SK-N-SH (cell line): ENCODE measurements around the gene RAB40C. TPM values are rescaled to one million over a fixed set of nuclear protein-coding genes. Genes with fewer than 3 reads are reported as not detected.

Experiments
- CTCF ChIA-PET: fragments of 300-600, 350-600 bp; formaldehyde crosslinking; extraction: SDS; loops from one replicate; lab custom pipeline; 2021; lab: Yijun Ruan, JAX
- POLR2A ChIA-PET: fragments of 350-600 bp; sonication (Branson Sonifier 250); formaldehyde crosslinking; extraction: SDS; loops from one replicate; lab custom pipeline; 2020; ENCODE audit warnings: antibody characterized with exemption, inconsistent platforms; lab: Yijun Ruan, JAX
- DNase-seq: peaks from one replicate; pipeline ENCODE4 v3.0.0; 2012
- H2AFZ ChIP-seq: fragments of 200-600 bp; sonication (generic); 2 replicates; pipeline ENCODE4 v1.8.1; 2016; ENCODE audit warnings: antibody characterized with exemption, mild to moderate bottlenecking, low read depth
- H3F3A ChIP-seq: fragments of 200-600 bp; sonication (generic); replicated peaks from 2 replicates; pipeline ENCODE3; 2016; ENCODE audit warnings: antibody characterized with exemption, mild to moderate bottlenecking; ENCODE audit not compliant: insufficient read depth
- H3K27ac ChIP-seq, 2 experiments: fragments of 200-500 bp in 1 of 2; fragments of 200-600 bp in 1 of 2; sonication (Bioruptor generic) in 1 of 2; sonication (generic), shearing (Covaris generic) in 1 of 2; 2 replicates each; pipeline versions ENCODE4 v1.5.1 to v1.6.1; 2014 to 2016; ENCODE audit warnings: low read depth in 2 of 2, inconsistent platforms in 1 of 2, low read length in 1 of 2, mild to moderate bottlenecking in 1 of 2, mixed read lengths in 1 of 2
- H3K27me3 ChIP-seq: fragments of 200-600 bp; sonication (generic), shearing (Covaris generic); 2 replicates; pipeline ENCODE4 v1.6.1; 2016; ENCODE audit warnings: mixed run types; ENCODE audit not compliant: insufficient read depth
- H3K36me3 ChIP-seq, 2 experiments: fragments of 200-500 bp in 1 of 2; fragments of 200-600 bp in 1 of 2; sonication (Bioruptor generic) in 1 of 2; sonication (generic) in 1 of 2; replicated peaks in 1 of 2; 2 replicates each; pipeline versions ENCODE3 to v1.5.1; 2014 to 2016; ENCODE audit warnings: low read length in 1 of 2, mild to moderate bottlenecking in 1 of 2; ENCODE audit not compliant: insufficient read depth in 2 of 2, control insufficient read depth in 1 of 2
- H3K4me1 ChIP-seq, 2 experiments: fragments of 200-500 bp in 1 of 2; fragments of 200-600 bp in 1 of 2; sonication (Bioruptor generic) in 1 of 2; sonication (generic), shearing (Covaris generic) in 1 of 2; 2 replicates each; pipeline versions ENCODE4 v1.5.1 to v1.6.1; 2014 to 2016; ENCODE audit warnings: low read depth in 1 of 2, low read length in 1 of 2, mixed run types in 1 of 2; ENCODE audit not compliant: insufficient read depth in 2 of 2, control insufficient read depth in 1 of 2
- H3K4me2 ChIP-seq: fragments of 200-600 bp; sonication (generic), shearing (Covaris generic); 2 replicates; pipeline ENCODE4 v1.6.1; 2017; ENCODE audit warnings: mixed run types
- H3K4me3 ChIP-seq, 2 experiments: fragments of 200-500 bp in 1 of 2; fragments of 200-600 bp in 1 of 2; sonication (Bioruptor generic) in 1 of 2; sonication (generic), shearing (Covaris generic) in 1 of 2; 2 replicates each; pipeline versions ENCODE4 v1.5.1 to v1.8.1; 2014 to 2016; ENCODE audit warnings: low read depth in 2 of 2, inconsistent platforms in 1 of 2, low read length in 1 of 2, mild to moderate bottlenecking in 1 of 2, mixed read lengths in 1 of 2, moderate library complexity in 1 of 2
- H3K79me2 ChIP-seq: fragments of 200-600 bp; sonication (generic); 2 replicates; pipeline ENCODE4 v1.8.1; 2017; ENCODE audit warnings: mild to moderate bottlenecking; ENCODE audit not compliant: insufficient read depth
- H3K9ac ChIP-seq: fragments of 200-600 bp; sonication (generic); 2 replicates; pipeline ENCODE4 v1.6.1; 2017; ENCODE audit warnings: mixed run types
- H3K9me2 ChIP-seq: fragments of 200-600 bp; sonication (generic); 2 replicates; pipeline ENCODE4 v1.6.1; 2017; ENCODE audit warnings: mixed run types
- H3K9me3 ChIP-seq: fragments of 200-600 bp; sonication (generic); 2 replicates; pipeline ENCODE4 v1.6.1; 2017; ENCODE audit warnings: mixed run types, mild to moderate bottlenecking, moderate library complexity
- H4K20me1 ChIP-seq: fragments of 200-600 bp; sonication (generic); 2 replicates; pipeline ENCODE4 v1.6.1; 2017; ENCODE audit warnings: mild to moderate bottlenecking, mixed run types; ENCODE audit not compliant: insufficient read depth
- CHD2 ChIP-seq: fragments of 150-350 bp; IDR thresholded peaks from 2 replicates; pipeline ENCODE4 v1.6.1; 2018; ENCODE audit warnings: low read length; ENCODE audit not compliant: partially characterized antibody
- EZH2phosphoT487 ChIP-seq: fragments of 200-600 bp; sonication (generic); IDR thresholded peaks from 2 replicates; pipeline ENCODE4 v1.6.1; 2017; ENCODE audit warnings: low read depth, mixed run types, mild to moderate bottlenecking, antibody characterized with exemption, moderate library complexity, borderline replicate concordance
- FOXM1 ChIP-seq: IDR thresholded peaks from 2 replicates; pipeline ENCODE4 v1.4.0; 2012; ENCODE audit warnings: low read depth, mild to moderate bottlenecking
- MEF2A ChIP-seq: IDR thresholded peaks from 2 replicates; pipeline ENCODE4 v1.4.0; 2012; ENCODE audit warnings: low read depth, borderline replicate concordance
- NRF1 ChIP-seq: IDR thresholded peaks from 2 replicates; pipeline ENCODE4 v1.6.1; 2012; ENCODE audit warnings: low read depth, mild to moderate bottlenecking, low read length
- RAD21 ChIP-seq: IDR thresholded peaks from 2 replicates; pipeline ENCODE4 v1.6.1; 2012; ENCODE audit warnings: mild to moderate bottlenecking, low read length
- RCOR1 ChIP-seq: fragments of 150-350 bp; IDR thresholded peaks from 2 replicates; pipeline ENCODE4 v1.6.1; 2017; ENCODE audit warnings: antibody characterized with exemption, low read length
- RFX5 ChIP-seq: IDR thresholded peaks from 2 replicates; pipeline ENCODE4 v1.6.1; 2012; ENCODE audit warnings: mild to moderate bottlenecking, improper control_type of control experiment, low read length
- RXRA ChIP-seq: IDR thresholded peaks from 2 replicates; pipeline ENCODE4 v1.4.0; 2012; ENCODE audit warnings: low read depth, mild to moderate bottlenecking, borderline replicate concordance
- TAF1 ChIP-seq: IDR thresholded peaks from 2 replicates; pipeline ENCODE4 v1.6.1; 2012; ENCODE audit warnings: low read depth, mild to moderate bottlenecking, low read length, moderate library complexity, borderline replicate concordance
- YY1 ChIP-seq: IDR thresholded peaks from 2 replicates; pipeline ENCODE4 v1.4.0; 2012; ENCODE audit warnings: low read depth, mild to moderate bottlenecking
- WGBS: methylation state at CpG from one replicate; pipeline ENCODE4 v1.1.6; 2017; ENCODE audit warnings: low lambda C conversion rate; 5-methylcytosine and 5-hydroxymethylcytosine counted together
- polyA plus RNA-seq, 3 experiments: library from polyadenylated mRNA; depleted of rRNA; stranded (reverse); fragments of >200 nt; gene quantifications; 2 replicates each; pipeline ENCODE4 v1.2.3, GENCODE V29; 2012
- TF ChIP-seq, protein P1 (sequence below): fragments of 200-600 bp; sonication (generic); IDR thresholded peaks from 2 replicates; pipeline ENCODE4 v1.6.1; 2017; ENCODE audit warnings: antibody characterized with exemption, mild to moderate bottlenecking, moderate library complexity
- TF ChIP-seq, protein P2 (sequence below): IDR thresholded peaks from 2 replicates; pipeline ENCODE4; 2012
- TF ChIP-seq, protein P3 (sequence below): IDR thresholded peaks from 2 replicates; pipeline ENCODE4 v1.4.0; 2012; ENCODE audit warnings: low read depth

The RAB40C gene
- polyA plus RNA-seq, 1 of the 3 experiments (the other 2 are of a cell fraction), result 13.0 TPM

DNA sequence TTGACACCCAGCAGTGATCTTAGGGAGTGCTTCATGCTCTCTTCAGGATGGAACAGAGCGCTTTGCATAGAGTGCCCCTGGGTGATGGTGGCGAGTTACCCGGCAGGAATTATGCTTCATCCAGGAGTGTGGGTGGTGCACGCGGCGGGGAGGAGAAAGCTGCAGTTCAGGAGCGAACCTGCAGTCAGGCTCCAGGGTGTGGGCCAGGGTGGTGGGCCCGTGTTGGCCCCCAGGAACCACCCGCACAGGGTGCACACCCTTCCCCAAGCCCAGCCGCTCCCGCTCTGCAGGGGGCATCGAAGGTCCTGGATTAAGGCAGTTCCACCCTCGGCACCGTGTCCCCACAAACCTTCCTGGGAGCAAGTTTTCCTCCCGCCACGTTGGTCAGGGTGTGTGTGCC is 3.9 kb downstream of the RAB40C start:
- ChIA-PET POLR2A (no interaction called here), CTCF (no interaction called here)
- WGBS, result 94% methylated on average over 12 of the region's 16 CpGs
- H3K36me3 ChIP-seq, result peaks cover 0 to 2% of the 10 kb centered on the region in 2 experiments
- TF ChIP-seq RCOR1 (no peak), RAD21 (no peak), FOXM1 (no peak), RXRA (no peak), RFX5 (no peak), MEF2A (no peak)
- TF ChIP-seq, protein P1, sequence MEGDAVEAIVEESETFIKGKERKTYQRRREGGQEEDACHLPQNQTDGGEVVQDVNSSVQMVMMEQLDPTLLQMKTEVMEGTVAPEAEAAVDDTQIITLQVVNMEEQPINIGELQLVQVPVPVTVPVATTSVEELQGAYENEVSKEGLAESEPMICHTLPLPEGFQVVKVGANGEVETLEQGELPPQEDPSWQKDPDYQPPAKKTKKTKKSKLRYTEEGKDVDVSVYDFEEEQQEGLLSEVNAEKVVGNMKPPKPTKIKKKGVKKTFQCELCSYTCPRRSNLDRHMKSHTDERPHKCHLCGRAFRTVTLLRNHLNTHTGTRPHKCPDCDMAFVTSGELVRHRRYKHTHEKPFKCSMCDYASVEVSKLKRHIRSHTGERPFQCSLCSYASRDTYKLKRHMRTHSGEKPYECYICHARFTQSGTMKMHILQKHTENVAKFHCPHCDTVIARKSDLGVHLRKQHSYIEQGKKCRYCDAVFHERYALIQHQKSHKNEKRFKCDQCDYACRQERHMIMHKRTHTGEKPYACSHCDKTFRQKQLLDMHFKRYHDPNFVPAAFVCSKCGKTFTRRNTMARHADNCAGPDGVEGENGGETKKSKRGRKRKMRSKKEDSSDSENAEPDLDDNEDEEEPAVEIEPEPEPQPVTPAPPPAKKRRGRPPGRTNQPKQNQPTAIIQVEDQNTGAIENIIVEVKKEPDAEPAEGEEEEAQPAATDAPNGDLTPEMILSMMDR, result no peak
- H3K4me3 ChIP-seq, result no peak overlapping the region
- no peak overlapping the region for H3K27ac ChIP-seq
- no peak overlapping the region for H2AFZ ChIP-seq
- no peaks in the 10 kb centered on the region for H3F3A ChIP-seq
- H3K79me2 ChIP-seq, result peaks cover 74% of the 10 kb centered on the region
- DNase-seq, result no peak
- H4K20me1 ChIP-seq, result peaks cover 46% of the 10 kb centered on the region
- no peaks in the 10 kb centered on the region for H3K27me3 ChIP-seq
- peaks cover 0 to 8% of the 10 kb centered on the region in 2 experiments; a peak in 1 of 4 replicates for H3K4me1 ChIP-seq
- no peaks in the 10 kb centered on the region for H3K9me3 ChIP-seq
- H3K4me2 ChIP-seq, result no peak overlapping the region
- H3K9ac ChIP-seq, result no peak overlapping the region
- H3K9me2 ChIP-seq, result no peaks in the 10 kb centered on the region

DNA sequence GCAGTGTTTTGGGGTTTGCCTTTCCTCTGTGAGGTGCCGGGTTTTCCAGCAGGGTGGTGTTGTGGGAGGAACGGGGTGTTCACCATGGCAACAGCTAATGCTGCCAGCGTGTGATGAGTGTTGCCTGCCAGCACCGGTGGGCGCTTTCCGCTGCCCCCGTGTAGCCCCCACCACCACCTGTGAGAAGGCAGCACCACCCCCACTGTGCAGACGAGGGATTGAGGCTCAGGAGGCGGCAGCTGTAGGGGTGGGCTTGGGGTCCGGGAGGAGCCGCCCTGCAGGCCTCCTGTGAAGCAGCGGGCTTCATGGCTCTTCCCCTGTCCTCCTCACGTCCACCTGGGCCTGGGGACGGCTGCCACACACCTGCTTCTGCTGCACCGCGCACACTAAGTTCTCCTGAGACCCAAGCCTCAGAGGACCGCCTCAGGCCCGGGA is 5.2 kb downstream of the RAB40C start:
- CTCF ChIA-PET, result no interaction called here
- no peak for TF ChIP-seq TAF1
- TF ChIP-seq, protein P2, sequence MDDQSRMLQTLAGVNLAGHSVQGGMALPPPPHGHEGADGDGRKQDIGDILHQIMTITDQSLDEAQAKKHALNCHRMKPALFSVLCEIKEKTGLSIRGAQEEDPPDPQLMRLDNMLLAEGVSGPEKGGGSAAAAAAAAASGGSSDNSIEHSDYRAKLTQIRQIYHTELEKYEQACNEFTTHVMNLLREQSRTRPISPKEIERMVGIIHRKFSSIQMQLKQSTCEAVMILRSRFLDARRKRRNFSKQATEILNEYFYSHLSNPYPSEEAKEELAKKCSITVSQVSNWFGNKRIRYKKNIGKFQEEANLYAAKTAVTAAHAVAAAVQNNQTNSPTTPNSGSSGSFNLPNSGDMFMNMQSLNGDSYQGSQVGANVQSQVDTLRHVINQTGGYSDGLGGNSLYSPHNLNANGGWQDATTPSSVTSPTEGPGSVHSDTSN, result no peak
- no peak for TF ChIP-seq FOXM1
- TF ChIP-seq, protein P3, sequence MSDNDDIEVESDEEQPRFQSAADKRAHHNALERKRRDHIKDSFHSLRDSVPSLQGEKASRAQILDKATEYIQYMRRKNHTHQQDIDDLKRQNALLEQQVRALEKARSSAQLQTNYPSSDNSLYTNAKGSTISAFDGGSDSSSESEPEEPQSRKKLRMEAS, result no peak
- TF ChIP-seq EZH2phosphoT487, result no peak
- no peak for TF ChIP-seq YY1
- no peak for TF ChIP-seq NRF1
- no peak for TF ChIP-seq CHD2
- TF ChIP-seq, all 33 proteins: peak for 0
- POLR2A ChIA-PET, result no interaction called here
- Histone ChIP-seq H3K9me2 (no peaks in the 10 kb centered on the region), H3K9me3 (no peaks in the 10 kb centered on the region), H3K4me2 (no peak overlapping the region), H3K27ac (no peak overlapping the region), H3K27me3 (no peaks in the 10 kb centered on the region), H3K4me1 (peaks cover 0 to 8% of the 10 kb centered on the region in 2 experiments; a peak in 1 of 4 replicates), H3F3A (peaks cover 2% of the 10 kb centered on the region), H4K20me1 (peaks cover 52% of the 10 kb centered on the region), H3K4me3 (no peak overlapping the region), H3K36me3 (peaks cover 0 to 2% of the 10 kb centered on the region in 2 experiments), H2AFZ (no peak overlapping the region), H3K79me2 (peaks cover 75% of the 10 kb centered on the region), H3K9ac (no peak overlapping the region)
- WGBS, result 91% methylated on average over 6 of the region's 18 CpGs
- DNase-seq, result no peak
